Liver (tissue), 9 donors: ENCODE results near the gene KRTAP10-3. TPM values are rescaled to one million over a fixed set of nuclear protein-coding genes. Genes with fewer than 3 reads are reported as not detected.

ENCODE experiments used
- DNase-seq: peaks from one replicate; pipeline ENCODE4 v3.0.0-alpha.2; 2017; ENCODE audit warnings: low spot score
- H3K27ac ChIP-seq, 2 donors: one replicate each; pipeline ENCODE4 v1.7.0; 2013; ENCODE audit warnings: inconsistent platforms in 2 of 2, low read length in 2 of 2, control low read depth in 1 of 2, low read depth in 1 of 2, mild to moderate bottlenecking in 1 of 2
- H3K27me3 ChIP-seq, 4 donors: one replicate each; pipeline versions ENCODE4 v1.6.1 to v1.7.0; 2013; ENCODE audit warnings: low read length in 3 of 4, inconsistent platforms in 1 of 4, mild to moderate bottlenecking in 1 of 4, moderate library complexity in 1 of 4; ENCODE audit not compliant: control insufficient read depth in 4 of 4, insufficient read depth in 4 of 4
- H3K36me3 ChIP-seq, 4 donors: one replicate each; pipeline versions ENCODE4 v1.6.1 to v1.7.0; 2013; ENCODE audit warnings: low read length in 3 of 4, mild to moderate bottlenecking in 3 of 4, low read depth in 1 of 4, moderate library complexity in 1 of 4; ENCODE audit not compliant: control insufficient read depth in 4 of 4, insufficient read depth in 3 of 4
- H3K4me1 ChIP-seq, 4 donors: one replicate each; pipeline versions ENCODE4 v1.6.1 to v1.7.0; 2013; ENCODE audit warnings: low read length in 3 of 4, mild to moderate bottlenecking in 3 of 4, moderate library complexity in 1 of 4; ENCODE audit not compliant: control insufficient read depth in 4 of 4, insufficient read depth in 4 of 4
- H3K4me3 ChIP-seq, 3 donors: one replicate each; pipeline versions ENCODE4 v1.6.1 to v1.7.0; 2013; ENCODE audit warnings: low read length in 3 of 3, control low read depth in 1 of 3, low read depth in 1 of 3, mild to moderate bottlenecking in 1 of 3
- H3K9ac ChIP-seq, 2 donors: one replicate each; pipeline ENCODE4 v1.7.0; 2013; ENCODE audit warnings: low read length in 2 of 2, mild to moderate bottlenecking in 2 of 2, moderate library complexity in 2 of 2, control low read depth in 1 of 2, low read depth in 1 of 2
- H3K9me3 ChIP-seq, 4 donors: one replicate each; pipeline versions ENCODE4 v1.6.1 to v1.7.0; 2013; ENCODE audit warnings: low read length in 3 of 4; ENCODE audit not compliant: control insufficient read depth in 4 of 4
- EGR1 ChIP-seq, 2 donors: IDR thresholded peaks; 2 replicates each; pipeline ENCODE4 v1.6.1; 2016 to 2018; ENCODE audit warnings: antibody characterized with exemption in 2 of 2, low read depth in 2 of 2
- FOXA1 ChIP-seq: IDR thresholded peaks from 2 replicates; pipeline ENCODE4 v1.6.1; 2016; ENCODE audit warnings: antibody characterized with exemption
- GABPA ChIP-seq, 2 donors: IDR thresholded peaks in 1 of 2; conservative IDR thresholded peaks in 1 of 2; 2 replicates each; pipeline ENCODE4 v1.6.1; 2016; ENCODE audit warnings: antibody characterized with exemption in 2 of 2, mild to moderate bottlenecking in 1 of 2, moderate library complexity in 1 of 2
- HNF4A ChIP-seq, 2 donors: conservative IDR thresholded peaks; 2 replicates each; pipeline ENCODE4 v1.6.1; 2016; ENCODE audit warnings: antibody characterized with exemption in 2 of 2, mild to moderate bottlenecking in 2 of 2
- HNF4G ChIP-seq: IDR thresholded peaks from 2 replicates; pipeline ENCODE4 v1.6.1; 2016; ENCODE audit warnings: antibody characterized with exemption
- JUND ChIP-seq, 2 donors: IDR thresholded peaks; 2 replicates each; pipeline ENCODE4 v1.6.1; 2016; ENCODE audit warnings: antibody characterized with exemption in 2 of 2
- NR2F2 ChIP-seq: IDR thresholded peaks from 2 replicates; pipeline ENCODE4 v1.6.1; 2016; ENCODE audit warnings: antibody characterized with exemption
- RAD21 ChIP-seq, 2 donors: IDR thresholded peaks; 2 replicates each; pipeline ENCODE4 v1.6.1; 2016; ENCODE audit warnings: antibody characterized with exemption in 2 of 2, mild to moderate bottlenecking in 2 of 2
- RXRA ChIP-seq, 2 donors: IDR thresholded peaks; 2 replicates each; pipeline ENCODE4 v1.6.1; 2017 to 2018; ENCODE audit warnings: antibody characterized with exemption in 2 of 2, mild to moderate bottlenecking in 1 of 2
- SP1 ChIP-seq: IDR thresholded peaks from 2 replicates; pipeline ENCODE4 v1.6.1; 2018; ENCODE audit warnings: antibody characterized with exemption, mild to moderate bottlenecking
- TAF1 ChIP-seq: conservative IDR thresholded peaks from 2 replicates; pipeline ENCODE4 v1.6.1; 2016; ENCODE audit warnings: antibody characterized with exemption, mild to moderate bottlenecking
- YY1 ChIP-seq: IDR thresholded peaks from 2 replicates; pipeline ENCODE4 v1.6.1; 2016; ENCODE audit warnings: antibody characterized with exemption, mild to moderate bottlenecking
- WGBS: extraction: QIAGEN DNeasy Blood & Tissue Kit; methylation state at CpG from one replicate; pipeline ENCODE4 v1.1.7; 2013; 5-methylcytosine and 5-hydroxymethylcytosine counted together
- polyA plus RNA-seq, 2 donors: library from polyadenylated mRNA; stranded (reverse) in 1 of 2; unstranded in 1 of 2; fragments of 200-250 nt in 1 of 2; fragments of >200 nt in 1 of 2; fragmentation: Nextera tagmentation in 1 of 2; extraction: Ambion mirVana in 1 of 2; gene quantifications; one replicate each; pipeline versions ENCODE4 v1.2.1 to v1.2.3, GENCODE V29; 2013 to 2015
- total RNA-seq, 2 donors: library from RNA; depleted of rRNA; stranded (reverse); fragments of >200 nt; gene quantifications; one replicate each; pipeline ENCODE4 v1.2.3, GENCODE V29; 2014
- TF ChIP-seq, protein P1 (sequence below): IDR thresholded peaks from 2 replicates; pipeline ENCODE4 v1.6.1; 2016; ENCODE audit warnings: antibody characterized with exemption
- TF ChIP-seq, protein P2 (sequence below): fragments of 150-350 bp; IDR thresholded peaks from 2 replicates; pipeline ENCODE4 v1.5.1; 2017; ENCODE audit warnings: improper control_type of control experiment, low read depth, low read length; ENCODE audit not compliant: missing input control
- TF ChIP-seq, protein P3 (sequence below): IDR thresholded peaks from 2 replicates; pipeline ENCODE4 v1.6.1; 2016; ENCODE audit warnings: antibody characterized with exemption
- donor health status: healthy.
- donor health status: healthy.
- donor health status: healthy.
- donor health status: healthy.
- donor health status: healthy.

KRTAP10-3 gene
- total and polyA plus RNA-seq, 4 donors: not detected

DNA sequence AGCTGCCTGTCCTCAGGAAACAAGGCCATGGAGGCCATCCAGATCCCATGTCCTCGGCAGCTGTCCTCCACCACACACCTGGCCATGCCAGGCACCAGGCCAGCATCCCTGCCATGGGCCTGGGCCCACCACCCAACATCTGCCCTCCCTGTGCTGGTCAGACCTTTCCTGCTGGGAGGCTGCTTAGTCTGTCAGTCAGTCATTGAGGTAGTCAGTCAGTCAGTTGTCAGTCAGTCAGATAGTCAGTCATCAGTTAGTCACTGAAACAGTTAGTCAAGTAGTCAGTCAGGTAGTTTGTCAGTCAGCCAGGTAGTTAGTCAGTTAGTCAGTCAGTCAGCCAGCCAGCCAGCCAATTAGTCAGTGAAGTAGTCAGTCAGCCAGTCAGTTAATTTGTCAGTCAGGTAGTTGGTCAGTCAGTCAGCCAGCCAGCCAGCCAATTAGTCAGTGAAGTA lies 35.8 kb downstream of the KRTAP10-3 start:
- Histone ChIP-seq H3K27ac (no peak overlapping the region), H3K9me3 (no peaks in the 10 kb centered on the region), H3K9ac (no peak overlapping the region), H3K4me1 (peaks cover 0 to 4% (median under 1%) of the 10 kb centered on the region in 4 donors), H3K36me3 (no peaks in the 10 kb centered on the region), H3K27me3 (no peaks in the 10 kb centered on the region), H3K4me3 (no peak overlapping the region)
- DNase-seq: no peak
- no peak for TF ChIP-seq HNF4A (conservative IDR thresholded peaks at IDR 0.05)
- no peak for TF ChIP-seq JUND (IDR thresholded peaks at IDR 0.05)
- no peak for TF ChIP-seq YY1
- TF ChIP-seq NR2F2: no peak
- TF ChIP-seq, protein P1, sequence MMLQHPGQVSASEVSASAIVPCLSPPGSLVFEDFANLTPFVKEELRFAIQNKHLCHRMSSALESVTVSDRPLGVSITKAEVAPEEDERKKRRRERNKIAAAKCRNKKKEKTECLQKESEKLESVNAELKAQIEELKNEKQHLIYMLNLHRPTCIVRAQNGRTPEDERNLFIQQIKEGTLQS: no peak
- no peak for TF ChIP-seq GABPA (IDR thresholded peaks at IDR 0.05 in 1 of 2, conservative IDR thresholded peaks at IDR 0.05 in 1 of 2)
- TF ChIP-seq TAF1: no peak
- WGBS: 56% methylated on average over 1 of the region's 1 CpG

DNA sequence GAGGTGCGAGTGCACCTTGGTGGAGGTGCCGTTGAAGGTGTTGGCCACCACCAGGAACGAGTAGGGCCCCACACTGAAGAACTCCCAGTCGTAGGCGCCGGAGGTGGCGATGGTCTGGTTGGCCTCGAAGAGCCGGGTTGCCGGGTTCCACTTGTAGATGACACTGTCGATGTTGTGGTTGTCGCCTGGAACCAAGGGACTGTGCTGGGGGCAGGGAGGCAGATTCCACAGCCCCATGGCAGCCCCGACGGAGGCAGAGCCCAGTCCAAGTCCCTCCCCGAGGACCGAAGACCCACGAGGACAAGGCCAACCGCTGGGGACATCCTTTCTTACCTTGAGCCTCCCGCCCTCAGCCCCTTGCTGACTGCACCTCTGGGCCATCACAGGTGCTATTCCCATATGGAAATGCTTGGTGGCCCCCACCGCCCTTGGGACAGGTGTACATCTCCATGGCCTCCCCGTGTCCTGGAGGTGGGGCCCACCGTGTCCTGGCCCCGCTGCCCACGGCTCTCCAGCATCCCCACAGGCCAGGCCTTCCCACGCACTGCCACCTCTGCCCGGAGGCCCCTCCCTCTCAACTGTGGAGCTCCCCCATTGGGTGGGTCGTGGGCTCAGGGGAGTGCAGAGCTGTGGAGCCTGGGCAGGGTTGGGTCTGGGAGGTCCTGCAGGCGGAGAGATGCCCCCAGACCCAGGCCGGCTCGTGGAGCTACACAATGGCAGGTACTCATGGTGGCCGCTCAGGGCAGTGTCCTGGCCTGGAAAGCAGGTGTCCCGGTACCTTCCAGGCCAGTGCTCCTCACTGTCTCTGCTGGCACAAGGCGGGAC lies 36.5 kb downstream of the KRTAP10-3 start:
- WGBS: 90% methylated on average over 33 of the region's 33 CpGs

More for the DNA sequence above, 36.5 kb downstream of the KRTAP10-3 start:
- Histone ChIP-seq H3K27ac (no peak overlapping the region), H3K36me3 (no peaks in the 10 kb centered on the region), H3K4me3 (no peak overlapping the region), H3K9ac (no peak overlapping the region), H3K4me1 (peaks cover 0 to 4% (median under 1%) of the 10 kb centered on the region in 4 donors), H3K27me3 (no peaks in the 10 kb centered on the region), H3K9me3 (no peaks in the 10 kb centered on the region)
- DNase-seq: no peak
- no peak for TF ChIP-seq HNF4G
- no peak for TF ChIP-seq SP1
- no peak for TF ChIP-seq EGR1 (IDR thresholded peaks at IDR 0.05; ENCODE audit: low read depth in 2 of 2)
- TF ChIP-seq, protein P2, sequence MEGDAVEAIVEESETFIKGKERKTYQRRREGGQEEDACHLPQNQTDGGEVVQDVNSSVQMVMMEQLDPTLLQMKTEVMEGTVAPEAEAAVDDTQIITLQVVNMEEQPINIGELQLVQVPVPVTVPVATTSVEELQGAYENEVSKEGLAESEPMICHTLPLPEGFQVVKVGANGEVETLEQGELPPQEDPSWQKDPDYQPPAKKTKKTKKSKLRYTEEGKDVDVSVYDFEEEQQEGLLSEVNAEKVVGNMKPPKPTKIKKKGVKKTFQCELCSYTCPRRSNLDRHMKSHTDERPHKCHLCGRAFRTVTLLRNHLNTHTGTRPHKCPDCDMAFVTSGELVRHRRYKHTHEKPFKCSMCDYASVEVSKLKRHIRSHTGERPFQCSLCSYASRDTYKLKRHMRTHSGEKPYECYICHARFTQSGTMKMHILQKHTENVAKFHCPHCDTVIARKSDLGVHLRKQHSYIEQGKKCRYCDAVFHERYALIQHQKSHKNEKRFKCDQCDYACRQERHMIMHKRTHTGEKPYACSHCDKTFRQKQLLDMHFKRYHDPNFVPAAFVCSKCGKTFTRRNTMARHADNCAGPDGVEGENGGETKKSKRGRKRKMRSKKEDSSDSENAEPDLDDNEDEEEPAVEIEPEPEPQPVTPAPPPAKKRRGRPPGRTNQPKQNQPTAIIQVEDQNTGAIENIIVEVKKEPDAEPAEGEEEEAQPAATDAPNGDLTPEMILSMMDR: no peak
- TF ChIP-seq, protein P3, sequence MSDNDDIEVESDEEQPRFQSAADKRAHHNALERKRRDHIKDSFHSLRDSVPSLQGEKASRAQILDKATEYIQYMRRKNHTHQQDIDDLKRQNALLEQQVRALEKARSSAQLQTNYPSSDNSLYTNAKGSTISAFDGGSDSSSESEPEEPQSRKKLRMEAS: no peak
- TF ChIP-seq JUND (IDR thresholded peaks at IDR 0.05): no peak
- no peak for TF ChIP-seq FOXA1
- TF ChIP-seq RXRA (IDR thresholded peaks at IDR 0.05): no peak
- TF ChIP-seq, protein P1: no peak
- no peak for TF ChIP-seq RAD21 (IDR thresholded peaks at IDR 0.05)
